ENCODE results near the gene EPAS1.

The EPAS1 gene

DNA sequence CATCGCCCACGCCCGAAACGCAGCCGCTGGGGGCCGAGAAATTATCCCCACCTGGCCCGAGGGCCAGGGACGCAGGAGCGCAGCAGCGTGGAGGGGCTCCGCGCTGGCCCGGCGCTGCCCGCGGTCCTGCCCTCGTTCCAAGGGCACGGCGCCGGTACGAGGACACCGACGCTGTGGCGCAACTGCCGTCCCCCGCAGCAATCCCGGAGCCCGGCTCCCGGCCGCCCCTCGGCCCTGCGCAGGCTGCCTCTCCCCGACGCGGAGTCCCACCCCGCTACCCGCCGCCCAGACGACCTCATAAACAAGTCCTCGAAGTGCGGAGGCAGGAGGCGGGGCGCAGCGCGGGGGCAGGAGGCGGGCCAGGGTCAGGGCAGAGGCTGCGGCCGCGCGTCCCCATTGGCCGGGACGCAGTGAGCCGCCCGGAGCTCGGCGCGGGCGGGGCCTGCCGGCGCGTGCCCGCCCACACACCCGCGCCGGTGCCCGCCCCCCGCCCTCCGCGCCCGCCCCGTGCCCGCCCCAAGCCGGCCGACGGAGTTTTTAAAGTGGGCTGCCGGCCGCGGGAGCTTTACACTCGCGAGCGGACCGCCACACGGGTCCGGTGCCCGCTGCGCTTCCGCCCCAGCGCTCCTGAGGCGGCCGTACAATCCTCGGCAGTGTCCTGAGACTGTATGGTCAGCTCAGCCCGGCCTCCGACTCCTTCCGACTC is at the start of gene EPAS1:
EPAS1 (plus strand) TSS at position 568 of the 706 bp plus-strand sequence. CDS start 505 bp downstream, outside the sequence.
- TF ChIP-seq GATA1 (IDR thresholded peaks at IDR 0.05; ENCODE audit: low read depth, low read length) (no peak), POLR2A (IDR thresholded peaks at IDR 0.05; ENCODE audit: low read length) (peak; percentile 55)
- peak; percentile 92 to 96 for DNase-seq

DNA sequence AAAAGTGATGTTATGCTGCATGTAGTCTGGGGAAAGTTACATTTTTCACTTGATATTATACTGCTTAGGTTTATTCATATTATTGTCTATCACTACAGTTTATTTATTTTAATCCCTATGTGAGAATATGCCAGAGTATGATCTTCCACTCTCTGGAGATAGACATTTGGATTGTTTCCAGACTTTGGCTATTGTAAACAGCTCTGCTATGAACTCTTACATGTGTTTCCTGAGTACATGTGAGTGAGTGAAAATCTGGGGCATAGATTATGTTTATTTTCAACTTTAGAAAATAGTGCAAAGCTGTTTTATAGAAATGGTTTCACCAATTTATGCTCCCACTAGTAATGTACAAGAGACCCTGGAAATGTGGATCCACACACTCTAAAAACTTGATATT is 49.0 kb upstream of the EPAS1 start:
- TF ChIP-seq POLR2A (IDR thresholded peaks at IDR 0.05; ENCODE audit: low read length) (no peak), GATA1 (IDR thresholded peaks at IDR 0.05; ENCODE audit: low read depth, low read length) (no peak)
- DNase-seq, result no peak

DNA sequence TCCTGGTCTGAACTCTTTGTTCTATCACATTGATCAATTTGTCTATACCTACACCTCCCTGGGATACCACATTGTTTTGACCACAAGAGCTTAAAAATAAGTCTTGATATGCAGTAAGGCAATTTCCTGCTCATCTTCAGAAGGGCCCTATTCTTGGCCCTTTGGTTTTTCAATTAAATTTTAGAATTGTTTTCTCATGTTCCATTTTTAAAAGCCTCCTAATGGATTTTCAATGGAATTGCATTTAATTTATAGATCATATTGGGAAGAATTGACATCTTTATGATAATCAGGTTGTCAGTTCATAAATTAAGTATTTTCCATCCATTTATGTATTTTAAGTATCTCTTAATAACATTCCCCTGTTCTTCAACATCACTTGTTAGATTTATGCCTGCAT is 47.6 kb upstream of the EPAS1 start:
- no peak for TF ChIP-seq GATA1 (IDR thresholded peaks at IDR 0.05; ENCODE audit: low read depth, low read length)
- TF ChIP-seq POLR2A (IDR thresholded peaks at IDR 0.05; ENCODE audit: low read length), result no peak
- no peak for DNase-seq

DNA sequence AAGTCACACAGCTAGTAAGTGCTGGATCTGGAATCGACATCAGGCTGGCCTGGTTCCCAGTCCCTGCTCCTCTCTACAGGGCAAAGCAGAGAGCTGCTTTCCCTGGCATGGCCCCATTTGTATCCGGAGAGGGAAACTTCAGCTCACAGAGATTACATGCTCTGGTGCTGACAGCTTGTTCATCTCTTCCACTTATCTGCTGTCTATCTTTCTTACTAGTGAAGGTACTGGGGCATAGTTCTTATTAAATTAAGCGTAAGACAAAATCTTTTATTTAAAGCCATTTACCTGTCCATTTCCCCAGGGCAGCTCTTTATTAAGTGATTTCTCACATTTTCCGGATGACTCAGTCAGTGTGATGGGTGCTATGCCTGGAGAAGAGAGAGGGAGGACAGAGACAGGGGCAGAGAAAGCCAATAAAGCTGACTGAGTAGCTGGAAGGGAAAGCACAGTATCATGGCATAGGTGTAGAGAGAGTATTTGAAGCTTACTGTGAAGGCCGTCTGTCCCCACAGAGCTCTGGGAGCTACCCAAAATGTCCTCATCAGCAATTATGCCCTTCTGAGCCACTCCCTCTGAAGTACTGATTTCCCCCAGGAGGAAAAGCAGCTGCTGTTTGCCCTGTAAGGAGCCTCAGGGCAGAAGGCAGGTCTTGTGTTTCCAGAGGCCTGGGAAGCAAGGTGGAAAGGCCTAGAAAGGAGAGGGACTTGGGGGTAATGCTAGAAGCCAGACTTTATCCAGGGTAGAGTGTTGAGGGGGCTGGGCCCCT is 44.1 kb upstream of the EPAS1 start:
- TF ChIP-seq POLR2A (IDR thresholded peaks at IDR 0.05; ENCODE audit: low read length), result no peak
- no peak for TF ChIP-seq GATA1 (IDR thresholded peaks at IDR 0.05; ENCODE audit: low read depth, low read length)
- DNase-seq, result no peak

DNA sequence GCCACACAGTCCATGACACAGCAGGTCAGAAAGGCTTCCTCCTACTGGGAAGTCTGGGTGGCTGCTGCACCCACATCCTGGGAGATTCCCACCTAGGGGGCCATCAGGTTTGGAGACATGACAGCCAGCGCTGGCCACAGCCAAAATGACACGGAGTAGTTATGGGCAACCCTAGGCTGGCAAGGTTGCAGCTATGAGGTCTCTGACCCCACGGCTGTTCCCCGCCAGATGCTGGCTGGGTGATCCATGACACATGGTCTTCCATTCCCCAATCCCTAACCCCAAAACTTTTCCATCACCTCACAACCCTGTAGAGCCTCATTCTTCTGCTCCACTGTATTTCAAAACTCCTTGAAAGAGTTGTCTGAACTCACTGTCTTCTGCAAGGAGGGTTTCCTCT is 42.7 kb upstream of the EPAS1 start:
- no peak for DNase-seq
- TF ChIP-seq POLR2A (IDR thresholded peaks at IDR 0.05; ENCODE audit: low read length) (no peak), GATA1 (IDR thresholded peaks at IDR 0.05; ENCODE audit: low read depth, low read length) (no peak)

DNA sequence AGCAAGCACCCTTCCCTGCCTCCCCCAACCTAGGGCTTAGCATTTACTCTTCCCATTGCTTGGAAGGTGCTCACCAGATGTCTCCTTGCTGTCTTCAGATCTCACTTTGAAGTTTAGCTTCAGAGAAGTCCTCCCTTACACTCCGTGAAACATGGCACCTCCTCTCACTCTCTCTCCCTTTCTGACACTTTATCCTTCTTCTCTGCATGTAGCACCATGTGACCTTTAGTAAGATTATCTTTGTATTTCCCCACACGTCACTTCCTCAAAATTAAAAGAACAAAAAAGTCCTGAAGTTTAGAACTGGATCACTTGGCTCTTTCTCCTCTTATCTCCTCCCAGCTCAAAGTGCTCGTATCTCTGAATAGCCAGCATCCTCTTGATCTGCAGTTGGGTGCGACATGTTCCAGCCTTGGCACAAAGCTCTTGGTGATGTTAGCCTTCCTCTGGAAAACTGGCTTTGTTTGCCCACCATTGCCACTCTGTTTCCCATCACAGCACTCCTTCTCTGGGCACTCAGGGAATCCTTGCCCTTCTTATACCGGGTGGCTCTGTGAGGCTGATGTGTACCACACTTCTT is 40.6 kb upstream of the EPAS1 start:
- peak in 1 of 2 experiments; percentile 23 for DNase-seq

DNA sequence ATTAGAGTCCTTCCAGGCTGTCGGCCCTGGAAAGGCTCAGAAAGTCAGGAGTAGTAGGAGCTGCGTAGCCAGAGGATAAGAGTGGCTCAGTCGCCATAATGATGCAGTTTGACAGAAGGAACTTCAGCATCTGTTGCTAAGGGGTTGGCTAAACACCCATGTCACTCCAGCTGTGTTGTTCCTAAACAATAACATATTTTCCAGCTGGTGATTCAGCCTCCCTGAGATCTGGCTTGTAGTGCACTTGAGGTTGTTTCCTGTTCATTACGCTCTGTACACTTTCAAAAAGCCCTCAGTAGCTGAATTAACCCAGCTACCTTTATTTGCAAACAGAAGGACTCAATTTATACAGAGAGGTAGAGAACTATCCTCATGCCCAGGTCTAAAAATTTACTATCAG is 39.7 kb upstream of the EPAS1 start:
- TF ChIP-seq GATA1 (IDR thresholded peaks at IDR 0.05; ENCODE audit: low read depth, low read length) (no peak), POLR2A (IDR thresholded peaks at IDR 0.05; ENCODE audit: low read length) (no peak)
- no peak for DNase-seq

More for the DNA sequence above, 40.6 kb upstream of the EPAS1 start:
- TF ChIP-seq GATA1 (IDR thresholded peaks at IDR 0.05; ENCODE audit: low read depth, low read length) (no peak), POLR2A (IDR thresholded peaks at IDR 0.05; ENCODE audit: low read length) (peak; percentile 53)

DNA sequence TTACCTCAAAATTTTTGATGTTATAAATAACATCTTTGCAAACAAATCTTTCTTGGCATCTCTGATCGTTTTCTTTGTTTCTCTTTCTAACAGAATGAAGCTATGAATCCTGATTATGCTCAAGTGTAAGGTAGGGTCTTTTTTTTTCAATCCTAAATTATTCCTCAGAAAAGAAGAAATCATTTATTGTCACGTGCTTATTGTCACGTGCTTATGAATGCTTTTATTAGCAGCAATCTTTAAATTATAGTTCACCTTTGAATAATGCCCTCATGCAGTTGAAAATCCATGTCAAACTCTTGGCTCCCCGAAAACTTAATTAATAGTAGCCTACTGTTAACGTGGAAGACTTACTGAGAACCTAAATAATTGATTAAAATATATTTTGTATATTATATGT is 39.2 kb upstream of the EPAS1 start:
- no peak for DNase-seq
- TF ChIP-seq POLR2A (IDR thresholded peaks at IDR 0.05; ENCODE audit: low read length) (no peak), GATA1 (IDR thresholded peaks at IDR 0.05; ENCODE audit: low read depth, low read length) (no peak)

DNA sequence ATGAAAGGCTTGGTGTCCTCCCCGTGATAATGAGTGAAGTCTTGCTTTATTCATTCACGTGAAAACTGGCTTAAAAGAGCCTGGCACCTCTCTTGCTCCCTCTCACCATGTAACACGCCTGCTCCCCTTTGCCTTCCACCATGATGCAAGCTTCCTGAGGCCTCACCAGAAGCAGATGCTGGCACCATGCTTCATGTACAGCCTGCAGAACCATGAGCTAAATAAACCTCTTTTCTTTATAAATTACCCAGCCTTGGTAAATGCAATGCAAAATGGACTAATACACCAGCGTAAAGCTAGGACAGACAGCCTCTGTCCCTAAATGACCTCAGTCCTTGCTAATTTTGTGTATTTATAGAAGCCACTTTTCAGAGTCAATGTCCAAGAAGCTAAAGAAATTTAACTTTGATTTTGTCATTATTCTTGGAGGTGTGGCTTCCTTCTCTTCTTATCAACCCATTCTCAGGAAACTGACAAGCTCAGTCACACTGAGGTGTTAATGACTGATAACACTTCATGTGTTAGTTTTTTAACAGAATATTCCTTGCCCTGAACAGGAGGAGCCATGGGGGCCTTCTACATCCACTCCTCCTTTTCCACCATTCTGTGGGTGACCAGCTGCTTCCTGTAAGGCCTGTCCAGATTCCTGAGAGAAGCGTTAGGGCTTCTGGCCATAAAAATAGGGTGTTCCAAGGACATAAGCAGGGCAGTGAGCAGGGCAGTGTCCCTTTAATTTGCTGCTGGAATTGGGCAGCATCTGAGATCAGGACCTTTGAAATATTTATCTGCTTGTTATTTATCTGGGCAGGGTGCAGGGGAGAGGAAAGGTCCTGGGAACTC is 38.0 kb upstream of the EPAS1 start:
- no peak for TF ChIP-seq POLR2A (IDR thresholded peaks at IDR 0.05; ENCODE audit: low read length)
- TF ChIP-seq GATA1 (IDR thresholded peaks at IDR 0.05; ENCODE audit: low read depth, low read length), result no peak
- DNase-seq, result peak; percentile 51 to 80

DNA sequence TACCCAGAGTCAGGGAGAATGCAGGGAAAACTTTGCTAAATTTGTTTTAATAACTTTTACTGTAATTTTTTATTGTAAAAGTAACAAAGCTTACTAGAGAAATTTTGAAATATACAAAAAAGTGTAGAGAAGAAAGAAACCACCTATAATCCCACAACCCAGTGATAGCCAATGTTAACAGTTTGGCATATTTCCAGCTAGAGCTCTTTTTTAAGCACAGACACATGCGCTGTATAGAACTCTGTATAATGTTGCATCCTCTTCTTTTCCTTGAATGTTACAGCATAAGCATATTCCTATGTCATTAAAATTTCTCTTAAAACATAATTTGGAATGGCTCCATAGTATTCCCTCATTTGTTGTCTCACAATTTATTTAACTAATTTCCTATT is 37.4 kb upstream of the EPAS1 start:
- peak; percentile 36 to 37 for DNase-seq
- TF ChIP-seq POLR2A (IDR thresholded peaks at IDR 0.05; ENCODE audit: low read length), result no peak
- TF ChIP-seq GATA1 (IDR thresholded peaks at IDR 0.05; ENCODE audit: low read depth, low read length), result no peak

DNA sequence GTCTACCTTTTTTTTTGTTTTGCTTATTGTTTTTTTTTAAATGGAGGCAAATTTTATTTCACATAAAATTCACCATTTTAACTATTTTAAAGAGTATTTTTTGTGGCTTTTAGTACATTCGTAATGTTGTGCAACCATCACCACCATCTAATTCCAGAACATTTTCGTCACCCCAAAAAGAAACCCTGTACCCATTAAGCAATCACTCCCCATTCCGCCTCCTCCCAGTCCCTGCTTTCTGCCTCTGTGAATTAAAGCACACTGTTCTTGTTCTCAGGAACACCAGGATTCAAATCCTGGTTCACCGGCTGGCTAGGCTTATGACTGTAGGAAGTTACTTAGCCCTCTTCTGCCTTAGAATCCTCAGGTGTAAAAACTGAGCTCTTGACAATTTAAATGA is 36.9 kb upstream of the EPAS1 start:
- TF ChIP-seq GATA1 (IDR thresholded peaks at IDR 0.05; ENCODE audit: low read depth, low read length) (no peak), POLR2A (IDR thresholded peaks at IDR 0.05; ENCODE audit: low read length) (no peak)
- no peak for DNase-seq

DNA sequence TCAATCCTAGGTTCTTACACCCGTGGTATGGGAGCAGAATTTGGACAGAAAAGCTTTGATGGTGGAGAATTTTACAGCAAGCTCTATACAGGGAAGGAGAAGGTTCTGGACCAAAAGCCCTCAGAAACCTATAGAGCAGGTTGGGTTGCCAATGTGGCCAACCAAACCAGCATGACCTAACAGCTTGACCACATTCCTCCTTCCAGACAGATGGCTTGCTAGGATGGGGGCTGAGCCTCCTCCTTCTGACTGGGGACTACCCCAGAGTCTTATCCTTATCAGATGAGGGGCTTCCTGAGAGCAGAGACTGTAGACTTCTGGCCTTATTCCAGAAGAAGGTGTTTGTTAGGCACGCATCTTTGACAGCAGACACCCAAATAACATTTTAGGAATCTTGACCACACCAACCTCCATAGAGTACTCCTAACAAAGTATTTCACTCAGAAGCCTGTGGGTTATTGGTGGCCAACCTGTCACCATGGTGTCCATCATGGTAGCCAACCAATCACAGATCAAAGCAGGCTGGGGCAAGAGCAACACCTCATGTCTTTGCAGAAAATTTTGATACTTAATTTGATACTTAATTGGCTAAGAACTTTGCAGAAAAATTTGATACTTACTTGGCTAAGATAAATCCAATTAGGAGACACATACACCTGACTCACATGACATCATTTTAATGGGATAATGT is 34.8 kb upstream of the EPAS1 start:
- TF ChIP-seq POLR2A (IDR thresholded peaks at IDR 0.05; ENCODE audit: low read length) (no peak), GATA1 (IDR thresholded peaks at IDR 0.05; ENCODE audit: low read depth, low read length) (no peak)
- peak in 1 of 2 experiments; percentile 14 for DNase-seq

DNA sequence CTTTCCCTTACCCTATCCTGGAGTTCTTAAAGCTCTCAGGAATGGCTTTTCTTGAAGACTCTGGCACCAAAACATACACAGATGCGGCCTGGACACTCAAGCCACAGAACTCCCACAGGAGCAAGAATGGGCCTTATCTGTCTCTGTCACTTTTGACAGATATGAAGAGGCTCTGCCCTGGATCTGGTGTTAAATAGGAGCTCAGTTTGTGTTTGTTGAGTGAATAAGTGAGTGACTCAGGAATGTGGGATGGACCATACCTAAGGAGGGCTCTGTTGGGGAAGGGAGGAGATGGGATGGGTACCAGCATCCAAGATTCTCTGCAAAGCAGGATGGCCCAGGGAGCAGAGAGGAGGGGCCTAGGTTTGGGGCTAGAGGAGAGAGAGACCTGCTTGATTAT is 33.9 kb upstream of the EPAS1 start:
- TF ChIP-seq GATA1 (IDR thresholded peaks at IDR 0.05; ENCODE audit: low read depth, low read length) (no peak), POLR2A (IDR thresholded peaks at IDR 0.05; ENCODE audit: low read length) (no peak)
- no peak for DNase-seq

All from erythroblast (primary cell).